ENCODE results near the gene P3H3. TPM values are rescaled to one million over a fixed set of nuclear protein-coding genes. Genes with fewer than 3 reads are reported as not detected.
"Not testable (repeated sequence)": the region's sequence is repeated elsewhere in the genome, so short reads cannot be mapped to it uniquely, and the experiment has no call there.

P3H3 gene
- total RNA-seq, 1 donor from 2014 or later, result 30.6 TPM

GRCh38 chr12:6872073-6873048, 44.2 kb downstream of the P3H3 start:
- Mint-ChIP-seq H3K4me3 (ENCODE audit: low read depth) (peak overlapping the region; percentile 93), H3K27me3 (no peaks in the 10 kb centered on the region), H3K36me3 (ENCODE audit: insufficient read depth) (peaks cover 23% of the 10 kb centered on the region), H3K4me1 (ENCODE audit: low read depth) (peaks cover 32% of the 10 kb centered on the region), H3K9me3 (ENCODE audit: low read depth) (no peaks in the 10 kb centered on the region), H3K27ac (peak overlapping the region; percentile 92)
- peak; percentile 98 for DNase-seq (ENCODE audit: low spot score, unreplicated experiment)
- TF ChIP-seq CTCF (IDR thresholded peaks at IDR 0.05; ENCODE audit: unreplicated experiment), result peak; percentile 100

- Mint-ChIP-seq H3K9me3 (ENCODE audit: low read depth) (no peaks in the 10 kb centered on the region), H3K27me3 (no peaks in the 10 kb centered on the region), H3K4me1 (ENCODE audit: low read depth) (peaks cover 28% of the 10 kb centered on the region), H3K36me3 (ENCODE audit: insufficient read depth) (peaks cover 23% of the 10 kb centered on the region), H3K4me3 (ENCODE audit: low read depth) (peak within 1 kb of the TSS; percentile 93), H3K27ac (peak within 1 kb of the TSS; percentile 95)
- peak; percentile 100 for DNase-seq (ENCODE audit: low spot score, unreplicated experiment)
- TF ChIP-seq CTCF (IDR thresholded peaks at IDR 0.05; ENCODE audit: unreplicated experiment), result no peak
Observed at GRCh38 chr12:6873094-6874014, 45.1 kb downstream of the P3H3 start, which contains the start of gene SPSB2. Gene SPSB2 (minus strand): TSS chr12:6873303. CDS start chr12:6872901, 402 bp downstream.

GRCh38 chr12:6874015-6874368, 45.8 kb downstream of the P3H3 start:
- not testable (repeated sequence) for H3K9me3 Mint-ChIP-seq (ENCODE audit: low read depth); H3K27me3 Mint-ChIP-seq; DNase-seq (ENCODE audit: low spot score, unreplicated experiment)
- peaks cover 22% of the 10 kb centered on the region for H3K4me1 Mint-ChIP-seq (ENCODE audit: low read depth)
- H3K27ac Mint-ChIP-seq, result peak overlapping the region; percentile 95
- peaks cover 23% of the 10 kb centered on the region for H3K36me3 Mint-ChIP-seq (ENCODE audit: insufficient read depth)
- H3K4me3 Mint-ChIP-seq (ENCODE audit: low read depth), result peak overlapping the region; percentile 93

GRCh38 chr12:6879824-6880223, 51.6 kb downstream of the P3H3 start:
- not testable (repeated sequence) for H3K9me3 Mint-ChIP-seq (ENCODE audit: low read depth); H3K4me3 Mint-ChIP-seq (ENCODE audit: low read depth); DNase-seq (ENCODE audit: low spot score, unreplicated experiment); H3K27me3 Mint-ChIP-seq
- Mint-ChIP-seq H3K36me3 (ENCODE audit: insufficient read depth) (peaks cover 24% of the 10 kb centered on the region), H3K27ac (peak overlapping the region; percentile 90), H3K4me1 (ENCODE audit: low read depth) (peaks cover 13% of the 10 kb centered on the region)

- H3K4me1 Mint-ChIP-seq (ENCODE audit: low read depth), result peaks cover 29% of the 10 kb centered on the region
- TF ChIP-seq CTCF (IDR thresholded peaks at IDR 0.05; ENCODE audit: unreplicated experiment), result no peak
- DNase-seq (ENCODE audit: low spot score, unreplicated experiment), result no peak
- peaks cover 14% of the 10 kb centered on the region for H3K36me3 Mint-ChIP-seq (ENCODE audit: insufficient read depth)
- H3K27me3 Mint-ChIP-seq, result no peaks in the 10 kb centered on the region
- no peak overlapping the region for H3K4me3 Mint-ChIP-seq (ENCODE audit: low read depth)
- no peaks in the 10 kb centered on the region for H3K9me3 Mint-ChIP-seq (ENCODE audit: low read depth)
- no peak overlapping the region for H3K27ac Mint-ChIP-seq
Observed at GRCh38 chr12:6883252-6883651, 55.0 kb downstream of the P3H3 start.

GRCh38 chr12:6883683-6884082, 55.5 kb downstream of the P3H3 start:
- TF ChIP-seq CTCF (IDR thresholded peaks at IDR 0.05; ENCODE audit: unreplicated experiment), result no peak
- Mint-ChIP-seq H3K36me3 (ENCODE audit: insufficient read depth) (peaks cover 16% of the 10 kb centered on the region), H3K27ac (no peak overlapping the region), H3K4me3 (ENCODE audit: low read depth) (no peak overlapping the region), H3K27me3 (no peaks in the 10 kb centered on the region), H3K9me3 (ENCODE audit: low read depth) (no peaks in the 10 kb centered on the region), H3K4me1 (ENCODE audit: low read depth) (peaks cover 33% of the 10 kb centered on the region)
- DNase-seq (ENCODE audit: low spot score, unreplicated experiment), result no peak
